Measurements from ENCODE around the gene HOOK2. TPM values are rescaled to one million over a fixed set of nuclear protein-coding genes. Genes with fewer than 3 reads are reported as not detected.
"Not testable (repeated sequence)": the region's sequence is repeated elsewhere in the genome, so short reads cannot be mapped to it uniquely, and the experiment has no call there.

The HOOK2 gene
- total RNA-seq, 3 donors from 2014 or later = 52.2 to 91.9 (median 69.0) TPM

DNA sequence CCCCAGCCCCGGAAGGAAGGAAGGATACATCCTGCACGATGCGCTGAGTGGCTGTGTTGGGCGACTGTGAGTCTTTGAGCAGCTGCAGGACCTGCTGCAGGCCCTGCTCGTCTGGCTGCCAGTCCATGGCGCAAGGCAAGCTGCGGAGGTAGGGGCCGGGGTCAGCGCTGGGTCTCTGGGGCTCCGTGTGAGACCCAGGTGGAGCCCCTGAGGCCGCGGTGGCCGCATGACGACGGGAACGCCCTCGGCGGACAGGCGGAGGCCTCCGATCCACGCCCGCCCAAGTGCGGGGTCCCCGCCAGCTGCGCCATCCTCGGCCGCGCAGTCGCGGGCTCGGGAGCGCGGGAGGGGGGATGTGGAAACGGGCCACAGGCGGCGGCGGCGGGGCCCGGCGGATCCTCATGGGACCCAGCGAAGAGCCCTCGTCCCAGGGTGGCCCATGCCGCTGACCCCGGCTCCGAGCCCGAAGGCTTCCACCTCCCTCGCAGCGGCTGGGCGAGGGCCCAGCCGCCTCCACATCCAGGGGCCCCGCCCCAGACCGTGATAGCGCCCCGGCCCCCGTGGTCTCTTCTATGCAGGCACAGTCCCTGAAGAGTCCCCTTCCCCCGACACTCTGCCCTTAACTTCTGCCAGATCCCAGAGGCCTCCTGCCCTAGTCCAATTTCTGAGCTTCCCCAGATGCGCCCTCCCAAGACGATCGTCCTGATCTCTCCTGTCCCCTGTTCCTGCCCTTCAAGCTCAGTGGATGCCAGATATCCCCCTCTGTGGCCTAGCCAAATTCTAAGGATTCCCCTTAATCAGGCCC, 54.3 kb downstream of the HOOK2 start:
- Histone ChIP-seq H3K36me3 (ENCODE audit: low read depth) (no peaks in the 10 kb centered on the region), H3K4me3 (no peak overlapping the region), H3K4me1 (ENCODE audit: low read depth) (peaks cover 21% of the 10 kb centered on the region), H3K9me3 (no peaks in the 10 kb centered on the region)
- ATAC-seq (peak; percentile 9), DNase-seq (peak in 2 of 3 donors; percentile 32 to 43)
- TF ChIP-seq, protein P1, sequence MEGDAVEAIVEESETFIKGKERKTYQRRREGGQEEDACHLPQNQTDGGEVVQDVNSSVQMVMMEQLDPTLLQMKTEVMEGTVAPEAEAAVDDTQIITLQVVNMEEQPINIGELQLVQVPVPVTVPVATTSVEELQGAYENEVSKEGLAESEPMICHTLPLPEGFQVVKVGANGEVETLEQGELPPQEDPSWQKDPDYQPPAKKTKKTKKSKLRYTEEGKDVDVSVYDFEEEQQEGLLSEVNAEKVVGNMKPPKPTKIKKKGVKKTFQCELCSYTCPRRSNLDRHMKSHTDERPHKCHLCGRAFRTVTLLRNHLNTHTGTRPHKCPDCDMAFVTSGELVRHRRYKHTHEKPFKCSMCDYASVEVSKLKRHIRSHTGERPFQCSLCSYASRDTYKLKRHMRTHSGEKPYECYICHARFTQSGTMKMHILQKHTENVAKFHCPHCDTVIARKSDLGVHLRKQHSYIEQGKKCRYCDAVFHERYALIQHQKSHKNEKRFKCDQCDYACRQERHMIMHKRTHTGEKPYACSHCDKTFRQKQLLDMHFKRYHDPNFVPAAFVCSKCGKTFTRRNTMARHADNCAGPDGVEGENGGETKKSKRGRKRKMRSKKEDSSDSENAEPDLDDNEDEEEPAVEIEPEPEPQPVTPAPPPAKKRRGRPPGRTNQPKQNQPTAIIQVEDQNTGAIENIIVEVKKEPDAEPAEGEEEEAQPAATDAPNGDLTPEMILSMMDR (IDR thresholded peaks at IDR 0.05) = no peak
- intact Hi-C loops (cut with DNase I, micrococcal nuclease) = no loop called here

DNA sequence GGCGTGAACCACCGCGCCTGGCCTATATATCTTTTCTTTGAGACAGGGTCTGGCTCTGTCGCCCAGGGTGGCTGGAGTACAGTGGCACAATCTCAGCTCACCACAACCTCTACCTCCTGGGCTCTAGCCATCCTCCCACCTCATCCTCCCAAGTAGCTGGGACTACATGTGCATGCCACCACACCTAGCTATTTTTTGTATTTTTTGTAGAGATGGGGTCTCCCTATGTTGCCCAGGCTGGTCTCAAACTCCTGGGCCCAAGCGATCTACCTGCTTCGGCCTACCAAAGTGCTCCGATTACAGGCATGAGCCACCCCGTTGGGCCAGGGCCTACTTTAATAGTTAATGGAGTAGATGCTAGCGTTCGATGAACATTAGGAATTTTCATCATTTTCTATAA, 55.1 kb downstream of the HOOK2 start:
- peaks cover 21% of the 10 kb centered on the region for H3K4me1 ChIP-seq (ENCODE audit: low read depth)
- H3K36me3 ChIP-seq (ENCODE audit: low read depth) = no peaks in the 10 kb centered on the region

GRCh38 chr19:12715929-12716328, 59.4 kb downstream of the HOOK2 start:
- Histone ChIP-seq H3K36me3 (ENCODE audit: low read depth) (no peaks in the 10 kb centered on the region), H3K9me3 (no peaks in the 10 kb centered on the region), H3K4me3 (no peak overlapping the region), H3K4me1 (ENCODE audit: low read depth) (peaks cover 6% of the 10 kb centered on the region)
- DNase-seq = no peak
- ATAC-seq = no peak
- intact Hi-C loops (cut with DNase I, micrococcal nuclease) = no loop called here
- TF ChIP-seq, protein P1 (IDR thresholded peaks at IDR 0.05) = no peak

More for the DNA sequence above, 55.1 kb downstream of the HOOK2 start:
- intact Hi-C loops (cut with DNase I, micrococcal nuclease) = no loop called here
- DNase-seq (no peak), ATAC-seq (no peak)
- no peaks in the 10 kb centered on the region for H3K9me3 ChIP-seq
- TF ChIP-seq, protein P1 (IDR thresholded peaks at IDR 0.05) = no peak
- no peak overlapping the region for H3K4me3 ChIP-seq

GRCh38 chr19:12715102-12715501, 60.2 kb downstream of the HOOK2 start:
- peaks cover 6% of the 10 kb centered on the region for H3K36me3 ChIP-seq (ENCODE audit: low read depth)
- intact Hi-C loops (cut with DNase I, micrococcal nuclease) = no loop called here
- ATAC-seq = no peak

DNA sequence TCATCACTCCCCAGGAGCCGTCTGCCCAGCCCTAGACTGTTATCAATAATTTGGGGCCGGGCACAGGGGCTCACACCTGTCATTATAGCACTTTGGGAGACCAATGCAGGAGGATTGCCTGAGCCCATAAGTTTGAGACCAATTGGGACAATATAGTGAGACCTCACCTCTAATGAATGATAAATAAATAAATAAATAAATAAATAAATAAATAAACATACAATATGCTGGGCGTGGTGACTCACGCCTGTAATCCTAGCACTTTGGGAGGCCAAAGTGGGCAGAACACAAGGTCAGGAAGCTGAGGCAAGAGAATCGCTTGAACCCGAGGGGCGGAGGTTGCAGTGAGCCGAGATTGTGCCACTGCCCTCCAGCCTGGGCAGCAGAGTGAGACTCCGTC, 62.0 kb downstream of the HOOK2 start:
- DNase-seq; intact Hi-C loops (cut with DNase I, micrococcal nuclease); H3K4me3 ChIP-seq; H3K9me3 ChIP-seq; H3K36me3 ChIP-seq (ENCODE audit: low read depth); H3K4me1 ChIP-seq (ENCODE audit: low read depth); ATAC-seq: not testable (repeated sequence)

More at GRCh38 chr19:12715102-12715501, 60.2 kb downstream of the HOOK2 start:
- H3K4me3 ChIP-seq = no peak overlapping the region
- H3K9me3 ChIP-seq = no peaks in the 10 kb centered on the region
- no peak for DNase-seq
- TF ChIP-seq, protein P1 (IDR thresholded peaks at IDR 0.05) = no peak
- no peaks in the 10 kb centered on the region for H3K4me1 ChIP-seq (ENCODE audit: low read depth)

Small RNA genes lying within 50 kb of the gene (microRNA-seq; reads per million reads assigned to microRNA genes)
- 0.70 reads per million for gene MIR5684

Other genes with a start within 250 kb of the HOOK2 start
- gene ZNF564, start 224.1 kb downstream of the HOOK2 start, total RNA-seq = 10 to 100 TPM; 13.9 to 22.5 (median 21.2) TPM
- gene ZNF490, start 164.7 kb downstream of the HOOK2 start, total RNA-seq = 10 to 100 TPM in 1 of 3 donors, 1 to 10 TPM in 2; 8.6 to 11.3 (median 8.8) TPM
- 10 to 100 TPM; 22.5 to 29.7 (median 26.9) TPM for gene ZNF791, start 164.6 kb downstream of the HOOK2 start, total RNA-seq
- gene MAN2B1, start 108.8 kb downstream of the HOOK2 start, total RNA-seq = 100 to 1,000 TPM in 1 of 3 donors, 10 to 100 TPM in 2; 92.7 to 104 (median 96.6) TPM
- gene WDR83, start 108.7 kb downstream of the HOOK2 start, total RNA-seq = 10 to 100 TPM in 1 of 3 donors, 1 to 10 TPM in 2; 6.4 to 13.4 (median 7.4) TPM
- gene DHPS, start 93.7 kb downstream of the HOOK2 start, total RNA-seq = 10 to 100 TPM; 71.4 to 91.4 (median 88.9) TPM
- gene GNG14, start 87.6 kb downstream of the HOOK2 start, total RNA-seq = not detected
- gene FBXW9, start 78.9 kb downstream of the HOOK2 start, total RNA-seq = 1 to 10 TPM; 6.0 to 8.9 (median 7.8) TPM
- gene TNPO2, start 51.6 kb downstream of the HOOK2 start, total RNA-seq = 10 to 100 TPM; 48.9 to 73.3 (median 66.9) TPM
- 100 to 1,000 TPM; 122 to 164 (median 146) TPM for gene TRIR, start 40.9 kb downstream of the HOOK2 start, total RNA-seq
- gene GET3, start 38.1 kb downstream of the HOOK2 start, total RNA-seq = 10 to 100 TPM; 44.8 to 70.5 (median 50.0) TPM
- 100 to 1,000 TPM in 1 of 3 donors, 10 to 100 TPM in 2; 29.0 to 167 (median 32.2) TPM for gene BEST2, start 23.8 kb downstream of the HOOK2 start, total RNA-seq
- gene JUNB, start 15.9 kb upstream of the HOOK2 start, total RNA-seq = 100 to 1,000 TPM; 170 to 191 (median 191) TPM
- 100 to 1,000 TPM; 225 to 266 (median 256) TPM for gene PRDX2, start 26.2 kb upstream of the HOOK2 start, total RNA-seq
- gene THSD8, start 26.5 kb upstream of the HOOK2 start, total RNA-seq = 10 to 100 TPM in 1 of 3 donors, 1 to 10 TPM in 2; 1.5 to 10.4 (median 2.7) TPM
- 10 to 100 TPM in 1 of 3 donors, 1 to 10 TPM in 2; 5.5 to 12.4 (median 6.5) TPM for gene RNASEH2A, start 31.0 kb upstream of the HOOK2 start, total RNA-seq
- 1 to 10 TPM in 1 of 3 donors, under 1 TPM in 1, not detected in 1; 0.87 to 1.7 TPM for gene RTBDN, start 59.0 kb upstream of the HOOK2 start, total RNA-seq
- 1 to 10 TPM in 2 of 3 donors, under 1 TPM in 1; 0.69 to 4.1 (median 1.2) TPM for gene MAST1, start 63.0 kb upstream of the HOOK2 start, total RNA-seq
- 10 to 100 TPM; 22.8 to 31.8 (median 30.3) TPM for gene DNASE2, start 105.9 kb upstream of the HOOK2 start, total RNA-seq
- gene KLF1, start 111.6 kb upstream of the HOOK2 start, total RNA-seq = not detected
- 10 to 100 TPM; 24.2 to 27.2 (median 24.7) TPM for gene GCDH, start 115.6 kb upstream of the HOOK2 start, total RNA-seq
- 1 to 10 TPM in 1 of 3 donors, not detected in 2; 1.2 TPM for gene SYCE2, start 143.7 kb upstream of the HOOK2 start, total RNA-seq
- gene FARSA, start 158.2 kb upstream of the HOOK2 start, total RNA-seq = 10 to 100 TPM; 44.1 to 54.0 (median 48.1) TPM
- gene CALR, start 163.1 kb upstream of the HOOK2 start, total RNA-seq = 100 to 1,000 TPM; 433 to 945 (median 637) TPM
- gene RAD23A, start 170.3 kb upstream of the HOOK2 start, total RNA-seq = 100 to 1,000 TPM in 1 of 3 donors, 10 to 100 TPM in 2; 76.4 to 117 (median 81.4) TPM
- 10 to 100 TPM in 2 of 3 donors, 1 to 10 TPM in 1; 10.0 to 16.4 (median 14.1) TPM for gene GADD45GIP1, start 181.7 kb upstream of the HOOK2 start, total RNA-seq
- 1 to 10 TPM in 1 of 3 donors, under 1 TPM in 1, not detected in 1; 0.34 to 1.1 TPM for gene DAND5, start 194.0 kb upstream of the HOOK2 start, total RNA-seq
- gene NFIX, start 219.9 kb upstream of the HOOK2 start, total RNA-seq = 100 to 1,000 TPM in 1 of 3 donors, 10 to 100 TPM in 2; 59.4 to 238 (median 64.6) TPM